WTC11 (cell line): ENCODE data around the gene ATPAF2. TPM values are rescaled to one million over a fixed set of nuclear protein-coding genes. Genes with fewer than 3 reads are reported as not detected.

Experiments
- ATAC-seq: fragments of 200-7000 bp; cut with Tn5 transposase; 2 replicates; pipeline ENCODE4 v1.10.0; 2021; ENCODE audit warnings: mild to moderate bottlenecking, moderate library complexity
- CTCF ChIA-PET: fragments of 300-600 bp; sonication (Branson Sonifier 250); formaldehyde crosslinking; loops from one replicate; lab custom pipeline; 2021; ENCODE audit warnings: antibody characterized with exemption; lab: Charles Lee
- POLR2A ChIA-PET: fragments of 350-600 bp; sonication (Branson Sonifier 250); formaldehyde crosslinking; loops from one replicate; lab custom pipeline; 2021; ENCODE audit warnings: antibody characterized with exemption; lab: Charles Lee
- DNase-seq: peaks from one replicate; pipeline ENCODE4 v3.0.0; 2021; ENCODE audit warnings: low spot score
- H3K27ac Mint-ChIP-seq: 2 replicates; pipeline ENCODE4 v1.8.0; 2021; ENCODE audit warnings: mixed read lengths
- H3K27me3 Mint-ChIP-seq: 2 replicates; pipeline ENCODE4 v1.8.0; 2021; ENCODE audit warnings: low read depth, mild to moderate bottlenecking, moderate library complexity, mixed read lengths
- H3K36me3 Mint-ChIP-seq: 2 replicates; pipeline ENCODE4 v1.8.0; 2021; ENCODE audit warnings: mixed read lengths
- H3K4me1 Mint-ChIP-seq: 2 replicates; pipeline ENCODE4 v1.8.0; 2022; ENCODE audit warnings: mixed read lengths
- H3K4me3 Mint-ChIP-seq: 2 replicates; pipeline ENCODE4 v1.8.0; 2021; ENCODE audit warnings: mild to moderate bottlenecking, moderate library complexity, mixed read lengths
- H3K9me3 Mint-ChIP-seq: 2 replicates; pipeline ENCODE4 v1.8.0; 2021; ENCODE audit warnings: mixed read lengths
- EMX1 ChIP-seq: fragments of 250-450 bp; sonication (Bioruptor Pico); IDR thresholded peaks from 2 replicates; pipeline ENCODE4 v1.8.0; 2021; ENCODE audit warnings: mild to moderate bottlenecking
- ESRRA ChIP-seq: sonication (generic); formaldehyde crosslinking; IDR thresholded peaks from 2 replicates; pipeline ENCODE4 v1.8.1; 2022; ENCODE audit warnings: mild to moderate bottlenecking, missing genetic modification reagents, borderline replicate concordance
- JAZF1 ChIP-seq: fragments of 250-450 bp; sonication (Bioruptor Pico); IDR thresholded peaks from 2 replicates; pipeline ENCODE4 v1.9.0; 2021; ENCODE audit warnings: moderate library complexity, mild to moderate bottlenecking, inconsistent platforms
- KAT7 ChIP-seq: sonication (generic); formaldehyde crosslinking; IDR thresholded peaks from 2 replicates; pipeline ENCODE4 v1.8.1; 2023; ENCODE audit warnings: missing genetic modification reagents, mild to moderate bottlenecking, borderline replicate concordance
- MYBL2 ChIP-seq: sonication (generic); formaldehyde crosslinking; IDR thresholded peaks from 2 replicates; pipeline ENCODE4 v1.8.1; 2023; ENCODE audit warnings: mild to moderate bottlenecking, moderate library complexity, missing genetic modification reagents
- NFATC4 ChIP-seq: fragments of 250-450 bp; sonication (Bioruptor Pico); IDR thresholded peaks from 2 replicates; pipeline ENCODE4 v1.9.0; 2021; ENCODE audit warnings: mild to moderate bottlenecking
- NFYB ChIP-seq: sonication (generic); formaldehyde crosslinking; conservative IDR thresholded peaks from 2 replicates; pipeline ENCODE4 v1.8.0; 2022; ENCODE audit warnings: low read depth, missing genetic modification reagents
- NR2C2 ChIP-seq: sonication (generic); formaldehyde crosslinking; IDR thresholded peaks from 2 replicates; pipeline ENCODE4 v1.8.0; 2022; ENCODE audit warnings: mild to moderate bottlenecking, missing genetic modification reagents
- NR3C1 ChIP-seq: sonication (generic); formaldehyde crosslinking; conservative IDR thresholded peaks from 2 replicates; pipeline ENCODE4 v1.8.1; 2023; ENCODE audit warnings: low read depth, mild to moderate bottlenecking, missing genetic modification reagents
- OVOL2 ChIP-seq: fragments of 250-450 bp; sonication (Bioruptor Pico); IDR thresholded peaks from 2 replicates; pipeline ENCODE4 v1.9.0; 2021; ENCODE audit warnings: mild to moderate bottlenecking, borderline replicate concordance
- TCF7 ChIP-seq: sonication (generic); formaldehyde crosslinking; IDR thresholded peaks from 2 replicates; pipeline ENCODE4 v1.8.0; 2022; ENCODE audit warnings: mild to moderate bottlenecking, low read depth, missing genetic modification reagents, moderate library complexity
- TEAD1 ChIP-seq: sonication (generic); formaldehyde crosslinking; IDR thresholded peaks from 2 replicates; pipeline ENCODE4 v1.8.0; 2022; ENCODE audit warnings: mild to moderate bottlenecking, missing genetic modification reagents
- ZBTB21 ChIP-seq: sonication (generic); formaldehyde crosslinking; IDR thresholded peaks from 2 replicates; pipeline ENCODE4 v1.8.1; 2023; ENCODE audit warnings: mild to moderate bottlenecking, missing genetic modification reagents, borderline replicate concordance
- ZNF138 ChIP-seq: sonication (generic); formaldehyde crosslinking; conservative IDR thresholded peaks from 2 replicates; pipeline ENCODE4 v1.8.1; 2022; ENCODE audit warnings: mild to moderate bottlenecking, moderate library complexity, missing genetic modification reagents
- ZNF232 ChIP-seq: sonication (generic); formaldehyde crosslinking; IDR thresholded peaks from 2 replicates; pipeline ENCODE4 v1.8.0; 2022; ENCODE audit warnings: mild to moderate bottlenecking, missing genetic modification reagents
- ZNF396 ChIP-seq: fragments of 250-450 bp; sonication (Bioruptor Pico); IDR thresholded peaks from 2 replicates; pipeline ENCODE4 v1.8.0; 2021; ENCODE audit warnings: mild to moderate bottlenecking, moderate library complexity, borderline replicate concordance
- total RNA-seq: library from RNA; stranded (reverse); gene quantifications from 3 replicates; pipeline ENCODE4 v1.2.3, GENCODE V29; 2021
- TF ChIP-seq, protein P1 (sequence below): sonication (generic); formaldehyde crosslinking; IDR thresholded peaks from 2 replicates; pipeline ENCODE4 v1.8.1; 2023; ENCODE audit warnings: mild to moderate bottlenecking, missing genetic modification reagents
- TF ChIP-seq, protein P2 (sequence below): sonication (generic); formaldehyde crosslinking; IDR thresholded peaks from 2 replicates; pipeline ENCODE4 v1.8.0; 2023; ENCODE audit warnings: missing genetic modification reagents, mild to moderate bottlenecking, borderline replicate concordance
- TF ChIP-seq, protein P3 (sequence below): sonication (generic); formaldehyde crosslinking; IDR thresholded peaks from 2 replicates; pipeline ENCODE4 v1.8.0; 2022; ENCODE audit warnings: mild to moderate bottlenecking, missing genetic modification reagents
- TF ChIP-seq, protein P4 (sequence below): sonication (generic); formaldehyde crosslinking; IDR thresholded peaks from 2 replicates; pipeline ENCODE4 v1.8.0; 2023; ENCODE audit warnings: missing genetic modification reagents
- TF ChIP-seq, protein P5 (sequence below): sonication (generic); formaldehyde crosslinking; IDR thresholded peaks from 2 replicates; pipeline ENCODE4 v1.8.0; 2022; ENCODE audit warnings: mild to moderate bottlenecking, missing genetic modification reagents
- TF ChIP-seq, protein P6 (sequence below): fragments of 250-450 bp; sonication (Bioruptor Pico); IDR thresholded peaks from 2 replicates; pipeline ENCODE4 v2.1.2; 2022; ENCODE audit warnings: mild to moderate bottlenecking, moderate library complexity
- TF ChIP-seq, protein P7 (sequence below): sonication (generic); formaldehyde crosslinking; conservative IDR thresholded peaks from 2 replicates; pipeline ENCODE4 v1.8.1; 2022; ENCODE audit warnings: mild to moderate bottlenecking, missing genetic modification reagents
- TF ChIP-seq, protein P8 (sequence below): fragments of 250-450 bp; sonication (Bioruptor Pico); IDR thresholded peaks from 2 replicates; pipeline ENCODE4 v1.9.0; 2021; ENCODE audit warnings: moderate library complexity, mild to moderate bottlenecking, inconsistent platforms, borderline replicate concordance

Gene ATPAF2
- total RNA-seq, 1 experiment from 2014 or later, result 33.5 TPM

DNA sequence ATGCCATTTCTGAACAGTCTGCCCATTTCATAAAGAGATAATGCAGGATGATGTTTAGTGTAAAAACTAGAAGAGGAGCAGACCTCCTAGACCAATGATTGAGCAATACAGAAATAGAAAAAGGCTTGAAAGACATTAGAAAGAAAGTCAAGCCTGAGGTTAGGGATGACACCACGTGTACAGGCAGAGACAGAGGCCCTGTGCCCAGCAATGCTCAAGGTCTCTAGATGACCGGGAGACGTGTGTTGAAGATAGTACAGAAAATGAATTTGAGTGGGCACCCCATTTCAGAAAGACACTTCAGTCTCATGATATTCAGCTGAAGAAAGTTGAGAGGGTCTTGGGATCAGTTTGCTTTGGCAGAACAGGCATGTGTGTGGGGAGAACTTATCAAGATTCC, 5.6 kb upstream of the ATPAF2 start:
- CTCF ChIA-PET, result no interaction called here

DNA sequence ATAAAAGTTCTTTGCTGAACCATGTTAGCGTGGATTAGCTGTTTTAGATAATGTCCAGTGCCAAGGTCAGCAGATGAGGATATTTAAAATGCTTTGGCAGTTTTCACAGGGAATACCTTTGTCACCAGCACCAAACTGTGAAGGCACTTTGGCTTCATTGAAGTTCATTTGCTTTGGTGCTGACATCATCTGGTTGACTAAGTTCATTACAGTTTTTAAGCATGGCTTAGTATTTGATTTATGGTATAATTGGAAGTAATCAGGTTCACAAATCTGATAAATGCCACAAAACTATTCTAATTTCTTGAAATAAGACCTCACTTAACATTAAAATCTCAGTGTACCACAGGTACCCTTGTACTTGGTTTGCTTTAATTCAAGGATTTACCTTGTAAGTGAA, 4.5 kb upstream of the ATPAF2 start:
- Mint-ChIP-seq H3K27ac (no peak overlapping the region), H3K36me3 (peaks cover 19% of the 10 kb centered on the region), H3K27me3 (no peaks in the 10 kb centered on the region; the same call in 1 of the 2 replicates), H3K9me3 (no peaks in the 10 kb centered on the region), H3K4me1 (peaks cover 18% of the 10 kb centered on the region), H3K4me3 (no peak overlapping the region)
- POLR2A ChIA-PET, result no interaction called here
- DNase-seq (no peak), ATAC-seq (no peak)
- CTCF ChIA-PET, result interaction anchor here (1.2 kb wide), 1 partner anchor 774 kb away, joined by 3 read pairs; no protein-coding TSS in a partner anchor
- TF ChIP-seq MYBL2 (CRISPR knock-in tag) (no peak), ESRRA (no peak), NFATC4 (CRISPR knock-in tag) (no peak), ZNF396 (CRISPR knock-in tag) (no peak), ZNF138 (CRISPR knock-in tag) (no peak)
- TF ChIP-seq, protein P1, sequence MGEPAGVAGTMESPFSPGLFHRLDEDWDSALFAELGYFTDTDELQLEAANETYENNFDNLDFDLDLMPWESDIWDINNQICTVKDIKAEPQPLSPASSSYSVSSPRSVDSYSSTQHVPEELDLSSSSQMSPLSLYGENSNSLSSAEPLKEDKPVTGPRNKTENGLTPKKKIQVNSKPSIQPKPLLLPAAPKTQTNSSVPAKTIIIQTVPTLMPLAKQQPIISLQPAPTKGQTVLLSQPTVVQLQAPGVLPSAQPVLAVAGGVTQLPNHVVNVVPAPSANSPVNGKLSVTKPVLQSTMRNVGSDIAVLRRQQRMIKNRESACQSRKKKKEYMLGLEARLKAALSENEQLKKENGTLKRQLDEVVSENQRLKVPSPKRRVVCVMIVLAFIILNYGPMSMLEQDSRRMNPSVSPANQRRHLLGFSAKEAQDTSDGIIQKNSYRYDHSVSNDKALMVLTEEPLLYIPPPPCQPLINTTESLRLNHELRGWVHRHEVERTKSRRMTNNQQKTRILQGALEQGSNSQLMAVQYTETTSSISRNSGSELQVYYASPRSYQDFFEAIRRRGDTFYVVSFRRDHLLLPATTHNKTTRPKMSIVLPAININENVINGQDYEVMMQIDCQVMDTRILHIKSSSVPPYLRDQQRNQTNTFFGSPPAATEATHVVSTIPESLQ (CRISPR knock-in tag), result no peak
- TF ChIP-seq, protein P2, sequence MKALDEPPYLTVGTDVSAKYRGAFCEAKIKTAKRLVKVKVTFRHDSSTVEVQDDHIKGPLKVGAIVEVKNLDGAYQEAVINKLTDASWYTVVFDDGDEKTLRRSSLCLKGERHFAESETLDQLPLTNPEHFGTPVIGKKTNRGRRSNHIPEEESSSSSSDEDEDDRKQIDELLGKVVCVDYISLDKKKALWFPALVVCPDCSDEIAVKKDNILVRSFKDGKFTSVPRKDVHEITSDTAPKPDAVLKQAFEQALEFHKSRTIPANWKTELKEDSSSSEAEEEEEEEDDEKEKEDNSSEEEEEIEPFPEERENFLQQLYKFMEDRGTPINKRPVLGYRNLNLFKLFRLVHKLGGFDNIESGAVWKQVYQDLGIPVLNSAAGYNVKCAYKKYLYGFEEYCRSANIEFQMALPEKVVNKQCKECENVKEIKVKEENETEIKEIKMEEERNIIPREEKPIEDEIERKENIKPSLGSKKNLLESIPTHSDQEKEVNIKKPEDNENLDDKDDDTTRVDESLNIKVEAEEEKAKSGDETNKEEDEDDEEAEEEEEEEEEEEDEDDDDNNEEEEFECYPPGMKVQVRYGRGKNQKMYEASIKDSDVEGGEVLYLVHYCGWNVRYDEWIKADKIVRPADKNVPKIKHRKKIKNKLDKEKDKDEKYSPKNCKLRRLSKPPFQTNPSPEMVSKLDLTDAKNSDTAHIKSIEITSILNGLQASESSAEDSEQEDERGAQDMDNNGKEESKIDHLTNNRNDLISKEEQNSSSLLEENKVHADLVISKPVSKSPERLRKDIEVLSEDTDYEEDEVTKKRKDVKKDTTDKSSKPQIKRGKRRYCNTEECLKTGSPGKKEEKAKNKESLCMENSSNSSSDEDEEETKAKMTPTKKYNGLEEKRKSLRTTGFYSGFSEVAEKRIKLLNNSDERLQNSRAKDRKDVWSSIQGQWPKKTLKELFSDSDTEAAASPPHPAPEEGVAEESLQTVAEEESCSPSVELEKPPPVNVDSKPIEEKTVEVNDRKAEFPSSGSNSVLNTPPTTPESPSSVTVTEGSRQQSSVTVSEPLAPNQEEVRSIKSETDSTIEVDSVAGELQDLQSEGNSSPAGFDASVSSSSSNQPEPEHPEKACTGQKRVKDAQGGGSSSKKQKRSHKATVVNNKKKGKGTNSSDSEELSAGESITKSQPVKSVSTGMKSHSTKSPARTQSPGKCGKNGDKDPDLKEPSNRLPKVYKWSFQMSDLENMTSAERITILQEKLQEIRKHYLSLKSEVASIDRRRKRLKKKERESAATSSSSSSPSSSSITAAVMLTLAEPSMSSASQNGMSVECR (CRISPR knock-in tag), result no peak
- TF ChIP-seq, protein P3, sequence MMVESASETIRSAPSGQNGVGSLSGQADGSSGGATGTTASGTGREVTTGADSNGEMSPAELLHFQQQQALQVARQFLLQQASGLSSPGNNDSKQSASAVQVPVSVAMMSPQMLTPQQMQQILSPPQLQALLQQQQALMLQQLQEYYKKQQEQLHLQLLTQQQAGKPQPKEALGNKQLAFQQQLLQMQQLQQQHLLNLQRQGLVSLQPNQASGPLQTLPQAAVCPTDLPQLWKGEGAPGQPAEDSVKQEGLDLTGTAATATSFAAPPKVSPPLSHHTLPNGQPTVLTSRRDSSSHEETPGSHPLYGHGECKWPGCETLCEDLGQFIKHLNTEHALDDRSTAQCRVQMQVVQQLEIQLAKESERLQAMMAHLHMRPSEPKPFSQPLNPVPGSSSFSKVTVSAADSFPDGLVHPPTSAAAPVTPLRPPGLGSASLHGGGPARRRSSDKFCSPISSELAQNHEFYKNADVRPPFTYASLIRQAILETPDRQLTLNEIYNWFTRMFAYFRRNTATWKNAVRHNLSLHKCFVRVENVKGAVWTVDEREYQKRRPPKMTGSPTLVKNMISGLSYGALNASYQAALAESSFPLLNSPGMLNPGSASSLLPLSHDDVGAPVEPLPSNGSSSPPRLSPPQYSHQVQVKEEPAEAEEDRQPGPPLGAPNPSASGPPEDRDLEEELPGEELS (CRISPR knock-in tag), result no peak
- TF ChIP-seq, protein P4, sequence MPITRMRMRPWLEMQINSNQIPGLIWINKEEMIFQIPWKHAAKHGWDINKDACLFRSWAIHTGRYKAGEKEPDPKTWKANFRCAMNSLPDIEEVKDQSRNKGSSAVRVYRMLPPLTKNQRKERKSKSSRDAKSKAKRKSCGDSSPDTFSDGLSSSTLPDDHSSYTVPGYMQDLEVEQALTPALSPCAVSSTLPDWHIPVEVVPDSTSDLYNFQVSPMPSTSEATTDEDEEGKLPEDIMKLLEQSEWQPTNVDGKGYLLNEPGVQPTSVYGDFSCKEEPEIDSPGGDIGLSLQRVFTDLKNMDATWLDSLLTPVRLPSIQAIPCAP (CRISPR knock-in tag), result no peak

More for the DNA sequence above, 5.6 kb upstream of the ATPAF2 start:
- Mint-ChIP-seq H3K27me3 (no peaks in the 10 kb centered on the region), H3K9me3 (no peaks in the 10 kb centered on the region), H3K27ac (no peak overlapping the region), H3K36me3 (peaks cover 19% of the 10 kb centered on the region), H3K4me3 (no peak overlapping the region), H3K4me1 (peaks cover 18% of the 10 kb centered on the region)
- DNase-seq (no peak), ATAC-seq (no peak)
- POLR2A ChIA-PET, result no interaction called here
- TF ChIP-seq TEAD1 (CRISPR knock-in tag) (no peak), NFYB (CRISPR knock-in tag) (no peak), ZNF138 (CRISPR knock-in tag) (no peak), ZBTB21 (no peak), EMX1 (CRISPR knock-in tag) (no peak), TCF7 (CRISPR knock-in tag) (no peak), NR3C1 (CRISPR knock-in tag) (no peak), ZNF232 (no peak), NR2C2 (no peak), JAZF1 (no peak), KAT7 (CRISPR knock-in tag) (no peak), OVOL2 (CRISPR knock-in tag) (no peak)
- TF ChIP-seq, protein P5, sequence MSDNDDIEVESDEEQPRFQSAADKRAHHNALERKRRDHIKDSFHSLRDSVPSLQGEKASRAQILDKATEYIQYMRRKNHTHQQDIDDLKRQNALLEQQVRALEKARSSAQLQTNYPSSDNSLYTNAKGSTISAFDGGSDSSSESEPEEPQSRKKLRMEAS (CRISPR knock-in tag), result no peak
- TF ChIP-seq, protein P6, sequence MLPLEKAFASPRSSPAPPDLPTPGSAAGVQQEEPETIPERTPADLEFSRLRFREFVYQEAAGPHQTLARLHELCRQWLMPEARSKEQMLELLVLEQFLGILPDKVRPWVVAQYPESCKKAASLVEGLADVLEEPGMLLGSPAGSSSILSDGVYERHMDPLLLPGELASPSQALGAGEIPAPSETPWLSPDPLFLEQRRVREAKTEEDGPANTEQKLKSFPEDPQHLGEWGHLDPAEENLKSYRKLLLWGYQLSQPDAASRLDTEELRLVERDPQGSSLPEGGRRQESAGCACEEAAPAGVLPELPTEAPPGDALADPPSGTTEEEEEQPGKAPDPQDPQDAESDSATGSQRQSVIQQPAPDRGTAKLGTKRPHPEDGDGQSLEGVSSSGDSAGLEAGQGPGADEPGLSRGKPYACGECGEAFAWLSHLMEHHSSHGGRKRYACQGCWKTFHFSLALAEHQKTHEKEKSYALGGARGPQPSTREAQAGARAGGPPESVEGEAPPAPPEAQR (CRISPR knock-in tag), result no peak
- TF ChIP-seq, protein P7, sequence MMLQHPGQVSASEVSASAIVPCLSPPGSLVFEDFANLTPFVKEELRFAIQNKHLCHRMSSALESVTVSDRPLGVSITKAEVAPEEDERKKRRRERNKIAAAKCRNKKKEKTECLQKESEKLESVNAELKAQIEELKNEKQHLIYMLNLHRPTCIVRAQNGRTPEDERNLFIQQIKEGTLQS, result no peak
- TF ChIP-seq, protein P8, sequence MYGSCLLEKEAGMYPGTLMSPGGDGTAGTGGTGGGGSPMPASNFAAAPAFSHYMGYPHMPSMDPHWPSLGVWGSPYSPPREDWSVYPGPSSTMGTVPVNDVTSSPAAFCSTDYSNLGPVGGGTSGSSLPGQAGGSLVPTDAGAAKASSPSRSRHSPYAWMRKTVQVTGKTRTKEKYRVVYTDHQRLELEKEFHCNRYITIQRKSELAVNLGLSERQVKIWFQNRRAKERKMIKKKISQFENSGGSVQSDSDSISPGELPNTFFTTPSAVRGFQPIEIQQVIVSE (CRISPR knock-in tag), result no peak
- TF ChIP-seq, protein P3 (CRISPR knock-in tag), result no peak
